Fibroblast of peridontal ligament (primary cell): ENCODE results near the gene CERS6.
A peak's percentile ranks its signal among the peaks of the same experiment; 100 is the strongest.
"Not testable (repeated sequence)": the region's sequence is repeated elsewhere in the genome, so short reads cannot be mapped to it uniquely, and the experiment has no call there.

Experiments
- DNase-seq: peaks from one replicate; pipeline ENCODE4 v3.0.0-alpha.2; 2010; ENCODE audit errors: extremely low read depth

The CERS6 gene

DNA sequence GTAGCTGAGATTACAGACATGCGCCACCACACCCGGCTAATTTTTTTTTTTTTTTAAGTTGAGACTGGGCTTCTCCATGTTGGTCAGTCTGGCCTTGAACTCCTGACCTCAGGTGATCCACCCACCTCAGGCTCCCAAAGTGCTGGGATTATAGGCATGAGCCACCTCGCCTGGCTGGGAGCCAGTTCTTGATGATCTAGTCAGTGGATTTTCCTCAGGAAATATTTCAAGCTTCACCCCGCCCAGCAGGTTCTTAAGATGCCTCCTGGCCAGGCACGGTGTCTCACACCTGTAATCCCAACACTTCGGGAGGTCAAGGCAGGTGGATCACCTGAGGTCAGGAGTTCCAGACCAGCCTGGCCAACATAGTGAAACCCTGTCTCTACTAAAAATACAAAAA is 312.3 kb downstream of the CERS6 start:
- DNase-seq: not testable (repeated sequence)

DNA sequence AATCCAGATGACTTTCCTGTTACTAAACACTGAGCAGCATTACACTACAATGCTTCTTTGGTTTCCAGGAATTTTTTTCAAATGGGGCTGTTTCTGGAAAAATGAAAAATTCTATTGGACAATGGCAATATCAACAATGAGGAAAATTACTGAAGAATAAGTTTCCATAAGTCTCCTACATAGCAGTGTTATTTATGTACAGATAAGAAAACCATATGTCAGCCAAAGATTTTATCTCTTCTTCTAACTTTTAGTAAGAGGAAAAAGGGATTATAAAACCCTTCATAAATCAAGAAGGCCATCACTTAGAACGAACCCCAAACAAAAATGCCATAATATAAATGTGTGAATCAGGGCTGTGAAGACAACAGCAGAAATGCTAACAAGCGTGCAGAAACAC is 314.7 kb downstream of the CERS6 start:
- no peak for DNase-seq

DNA sequence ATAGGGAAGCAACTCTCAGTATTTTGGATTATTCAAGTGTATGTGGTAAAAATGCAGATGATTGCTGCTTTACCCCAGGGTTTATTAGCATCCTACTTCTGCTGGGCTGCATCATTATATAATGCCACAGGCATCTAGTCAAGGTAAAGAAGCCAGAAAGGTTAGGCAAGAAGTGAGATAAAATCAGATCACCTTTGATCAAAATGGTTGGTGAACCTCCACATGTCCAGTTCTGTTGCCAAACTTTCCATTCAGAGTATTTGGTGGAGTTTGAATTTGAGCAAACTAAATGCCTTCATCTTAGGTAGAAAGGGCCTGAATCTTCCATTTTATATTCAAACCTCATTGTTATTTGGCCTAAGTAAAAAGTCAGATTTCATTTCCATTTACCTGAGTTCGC is 316.6 kb downstream of the CERS6 start:
- no peak for DNase-seq

GRCh38 chr2:168773128-168773527 is 317.1 kb downstream of the CERS6 start:
- DNase-seq: no peak

- DNase-seq: peak; percentile 77
Measured at GRCh38 chr2:168773719-168774521, 317.8 kb downstream of the CERS6 start.

DNA sequence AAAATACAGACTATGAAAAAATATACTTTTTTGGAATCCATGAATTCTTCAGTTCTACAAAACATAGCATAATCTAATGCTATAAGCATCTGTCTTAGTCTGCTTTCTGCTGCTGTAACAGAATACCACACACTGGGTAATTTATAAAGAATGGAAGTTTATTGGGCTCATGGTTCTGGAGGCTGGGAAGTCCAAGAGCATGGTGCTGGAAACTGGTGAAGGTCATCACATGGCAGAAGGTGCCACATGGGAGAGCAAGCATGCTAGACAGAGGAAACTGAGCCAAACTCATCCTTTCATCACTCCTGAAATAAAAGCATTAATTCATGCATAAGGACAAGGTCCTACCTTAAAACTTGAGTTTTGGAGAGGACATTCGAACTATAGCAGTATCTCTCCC is 319.8 kb downstream of the CERS6 start:
- no peak for DNase-seq

- DNase-seq: no peak
Measured at GRCh38 chr2:168780669-168781071, 324.6 kb downstream of the CERS6 start.

GRCh38 chr2:168781191-168781817 is 325.2 kb downstream of the CERS6 start:
- DNase-seq: no peak

DNA sequence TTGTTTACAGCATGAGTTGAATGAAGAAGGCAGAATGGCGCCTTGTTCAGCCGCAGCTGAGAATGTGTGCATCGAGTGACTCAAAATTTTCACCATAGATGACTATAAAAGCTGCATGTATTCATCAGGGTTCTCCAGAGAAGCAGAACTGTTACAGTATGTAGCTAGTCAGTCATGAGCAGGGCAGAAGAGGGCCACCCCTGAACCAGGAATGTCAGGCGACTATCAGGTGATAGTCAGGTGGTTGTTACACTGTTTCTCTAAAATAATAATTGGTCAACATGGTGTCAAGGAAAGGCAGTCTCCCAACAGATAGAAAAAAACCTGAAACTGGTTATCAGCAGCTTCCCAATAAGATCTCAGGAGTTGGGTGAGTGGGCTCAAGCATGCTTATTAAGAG is 326.2 kb downstream of the CERS6 start:
- no peak for DNase-seq

- DNase-seq: peak; percentile 27
Measured at GRCh38 chr2:168784993-168785392, 328.9 kb downstream of the CERS6 start.

- no peak for DNase-seq
Measured at GRCh38 chr2:168787098-168787781, 331.2 kb downstream of the CERS6 start.

DNA sequence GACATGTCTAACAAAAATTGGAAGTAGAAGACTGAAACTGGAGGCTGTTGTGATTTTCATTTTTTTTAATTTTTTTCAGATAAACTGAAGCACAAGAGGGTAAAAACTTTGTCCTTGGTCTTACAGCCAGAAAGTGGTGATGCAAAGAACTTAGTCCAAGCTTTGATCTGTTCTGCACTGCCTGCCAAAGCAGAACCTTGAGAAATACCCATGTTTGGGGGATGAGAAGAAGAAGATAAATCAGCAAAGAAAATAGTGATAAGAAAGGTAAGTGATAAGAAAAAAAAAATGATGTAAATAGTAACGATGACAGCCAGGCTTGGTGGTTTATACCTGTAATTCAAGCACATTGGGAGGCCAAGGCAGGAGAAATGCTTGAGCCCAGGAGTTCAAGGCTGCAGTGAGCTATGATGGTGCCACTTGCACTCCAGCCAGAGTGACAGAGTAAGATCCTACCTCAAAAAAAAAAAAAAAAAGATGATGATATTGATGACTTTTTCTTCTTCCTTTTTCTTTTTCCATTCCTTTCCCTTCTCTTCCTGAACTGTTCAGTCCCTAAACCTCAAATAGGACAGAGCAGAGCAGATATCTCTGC is 331.8 kb downstream of the CERS6 start:
- no peak for DNase-seq

DNA sequence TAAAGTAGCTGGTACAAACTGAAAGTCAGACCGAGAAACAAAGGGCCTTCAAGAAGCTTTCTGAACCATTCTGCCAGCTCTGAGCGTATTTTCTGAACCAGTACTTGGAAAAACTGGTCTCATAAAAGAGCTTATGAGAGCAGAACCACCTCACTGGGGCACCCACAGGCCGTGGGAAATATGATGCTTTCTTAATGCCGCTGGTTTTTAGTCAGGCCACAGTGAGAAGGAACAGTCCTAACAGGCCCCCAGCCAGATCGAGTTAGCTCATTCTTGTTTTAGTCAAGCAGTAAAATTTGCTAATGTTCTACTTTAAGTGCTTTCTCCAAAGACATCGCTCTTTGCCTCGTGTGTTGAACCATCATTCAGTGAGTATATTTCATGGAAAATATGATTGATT is 333.7 kb downstream of the CERS6 start:
- DNase-seq: no peak

GRCh38 chr2:168790226-168790902 is 334.3 kb downstream of the CERS6 start:
- DNase-seq: no peak

DNA sequence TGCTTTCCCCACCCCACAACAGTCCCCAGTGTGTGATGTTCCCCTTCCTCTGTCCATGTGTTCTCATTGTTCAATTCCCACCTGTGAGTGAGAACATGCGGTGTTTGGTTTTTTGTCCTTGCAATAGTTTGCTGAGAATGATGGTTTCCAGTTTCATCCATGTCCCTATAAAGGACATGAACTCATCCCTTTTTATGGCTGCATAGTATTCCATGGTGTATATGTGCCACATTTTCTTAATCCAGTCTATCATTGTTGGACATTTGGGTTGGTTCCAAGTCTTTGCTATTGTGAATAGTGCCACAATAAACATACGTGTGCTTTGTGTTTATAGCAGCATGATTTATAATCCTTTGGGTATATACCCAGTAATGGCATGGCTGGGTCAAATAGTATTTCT is 335.1 kb downstream of the CERS6 start:
- not testable (repeated sequence) for DNase-seq

DNA sequence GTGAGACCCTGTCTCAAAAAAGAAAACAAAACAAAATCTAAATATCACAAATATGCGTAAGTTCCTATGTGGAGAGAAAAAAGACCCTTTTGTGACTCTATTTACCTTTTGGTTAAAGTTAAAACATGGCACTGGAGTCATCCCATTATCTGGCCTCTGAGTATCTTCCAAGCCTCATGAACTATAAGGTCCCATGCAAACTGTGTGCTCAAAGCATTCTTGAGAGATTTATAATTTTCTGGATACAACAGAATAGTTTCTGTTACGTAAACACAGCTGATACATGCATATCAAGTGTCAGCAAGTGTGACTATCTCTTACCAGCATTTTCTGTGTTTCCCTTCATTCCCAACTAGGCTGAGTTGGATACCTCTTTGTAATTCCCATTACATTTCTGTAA is 337.5 kb downstream of the CERS6 start:
- peak; percentile 64 for DNase-seq

DNA sequence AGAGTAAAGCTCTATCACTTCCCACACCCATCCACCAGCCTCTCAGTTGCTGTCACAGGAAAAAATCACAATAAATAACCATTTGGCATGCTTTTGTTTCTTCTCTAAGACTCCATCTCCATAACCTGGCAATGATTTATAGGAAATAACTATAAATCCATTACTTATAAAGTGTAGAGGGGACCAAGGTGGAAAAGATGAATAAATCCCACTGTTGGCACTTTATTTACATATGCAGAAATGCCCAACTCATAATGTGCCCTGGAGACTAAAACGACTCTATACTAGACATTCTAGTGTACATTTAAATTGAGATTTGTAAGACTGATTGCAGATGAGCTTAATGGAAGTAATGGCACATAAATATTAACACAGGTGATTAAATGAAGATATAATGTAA is 338.9 kb downstream of the CERS6 start:
- DNase-seq: no peak

- DNase-seq: no peak
Measured at GRCh38 chr2:168796090-168796577, 340.1 kb downstream of the CERS6 start.

- DNase-seq: peak; percentile 72
Measured at GRCh38 chr2:168796583-168797285, 340.7 kb downstream of the CERS6 start.

- no peak for DNase-seq
Measured at GRCh38 chr2:168797286-168797655, 341.2 kb downstream of the CERS6 start.
